ENCODE data around the gene CFAP65.

DNA sequence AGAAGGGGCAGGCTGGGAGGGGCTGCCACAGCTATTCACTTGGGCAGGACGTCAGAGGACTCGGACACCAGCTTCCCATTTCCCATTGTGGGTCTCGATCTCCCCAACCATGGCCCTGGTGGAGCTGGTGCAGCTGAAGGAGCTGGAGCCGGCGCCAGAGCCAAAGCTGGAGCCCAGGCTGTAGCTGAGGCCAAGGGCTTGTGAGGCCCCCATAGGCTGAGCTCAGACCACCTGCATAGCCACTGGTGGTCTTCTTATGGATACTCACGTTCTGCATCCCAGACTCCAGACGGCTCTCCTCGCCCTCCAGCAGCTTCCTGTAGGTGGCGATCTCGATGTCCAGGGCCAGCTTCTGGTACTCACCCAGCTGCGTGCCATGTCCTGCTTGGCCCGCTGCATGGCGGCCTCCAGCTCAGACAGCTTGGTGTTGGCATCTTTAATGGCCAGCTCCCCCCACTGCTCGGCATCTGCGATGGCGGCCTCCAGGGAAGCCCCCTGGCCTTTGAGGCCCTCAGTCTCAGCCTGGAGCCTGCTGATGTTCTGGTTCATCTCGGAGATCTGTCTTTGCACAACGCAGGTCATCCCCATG is 87.9 kb downstream of the CFAP65 start:
- TF ChIP-seq, protein P1, sequence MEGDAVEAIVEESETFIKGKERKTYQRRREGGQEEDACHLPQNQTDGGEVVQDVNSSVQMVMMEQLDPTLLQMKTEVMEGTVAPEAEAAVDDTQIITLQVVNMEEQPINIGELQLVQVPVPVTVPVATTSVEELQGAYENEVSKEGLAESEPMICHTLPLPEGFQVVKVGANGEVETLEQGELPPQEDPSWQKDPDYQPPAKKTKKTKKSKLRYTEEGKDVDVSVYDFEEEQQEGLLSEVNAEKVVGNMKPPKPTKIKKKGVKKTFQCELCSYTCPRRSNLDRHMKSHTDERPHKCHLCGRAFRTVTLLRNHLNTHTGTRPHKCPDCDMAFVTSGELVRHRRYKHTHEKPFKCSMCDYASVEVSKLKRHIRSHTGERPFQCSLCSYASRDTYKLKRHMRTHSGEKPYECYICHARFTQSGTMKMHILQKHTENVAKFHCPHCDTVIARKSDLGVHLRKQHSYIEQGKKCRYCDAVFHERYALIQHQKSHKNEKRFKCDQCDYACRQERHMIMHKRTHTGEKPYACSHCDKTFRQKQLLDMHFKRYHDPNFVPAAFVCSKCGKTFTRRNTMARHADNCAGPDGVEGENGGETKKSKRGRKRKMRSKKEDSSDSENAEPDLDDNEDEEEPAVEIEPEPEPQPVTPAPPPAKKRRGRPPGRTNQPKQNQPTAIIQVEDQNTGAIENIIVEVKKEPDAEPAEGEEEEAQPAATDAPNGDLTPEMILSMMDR (IDR thresholded peaks at IDR 0.05): no peak
- TF ChIP-seq EP300 (IDR thresholded peaks at IDR 0.05) (no peak), POLR2A (IDR thresholded peaks at IDR 0.05) (no peak)

Measured in gastroesophageal sphincter (tissue), 3 donors.